Thyroid gland (tissue), 4 donors: ENCODE measurements around the gene LYPD6B.

ENCODE experiments used
- POLR2A ChIP-seq, 2 donors: fragments of 450-650 bp; IDR thresholded peaks; one replicate each; pipeline ENCODE4 v1.6.1; 2017; ENCODE audit warnings: antibody characterized with exemption in 2 of 2, mild to moderate bottlenecking in 2 of 2, moderate library complexity in 1 of 2
- TF ChIP-seq, protein P1 (sequence below), 6 experiments: fragments of 200-600 bp in 3 of 6; fragments of 450-650 bp in 3 of 6; sonication (generic) in 3 of 6; IDR thresholded peaks; one replicate each; pipeline ENCODE4 v1.5.1; 2016 to 2019; ENCODE audit warnings: antibody characterized with exemption in 6 of 6, mild to moderate bottlenecking in 2 of 6, inconsistent platforms in 1 of 6, moderate library complexity in 1 of 6

DNA sequence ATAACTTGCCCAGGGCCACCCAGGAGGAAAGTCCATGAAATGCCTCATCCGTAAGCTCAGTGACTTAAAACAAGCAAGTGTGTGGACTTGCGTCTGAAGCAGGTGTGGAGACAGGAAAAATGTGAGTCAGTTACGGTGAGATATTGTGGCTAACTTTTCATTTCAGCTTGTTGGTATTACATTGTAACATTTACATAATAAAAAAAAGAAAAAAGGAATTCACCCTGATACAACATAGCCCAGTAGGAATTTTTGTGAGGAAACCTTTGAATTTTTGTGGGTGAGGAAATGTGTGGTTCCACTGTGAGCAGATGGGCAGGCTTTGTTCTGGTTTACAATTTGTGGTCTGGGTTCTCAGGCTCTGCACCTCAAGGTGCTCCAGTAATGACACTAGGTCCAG lies 33.7 kb upstream of the LYPD6B start:
- no peak for TF ChIP-seq POLR2A (IDR thresholded peaks at IDR 0.05)
- TF ChIP-seq, protein P1, sequence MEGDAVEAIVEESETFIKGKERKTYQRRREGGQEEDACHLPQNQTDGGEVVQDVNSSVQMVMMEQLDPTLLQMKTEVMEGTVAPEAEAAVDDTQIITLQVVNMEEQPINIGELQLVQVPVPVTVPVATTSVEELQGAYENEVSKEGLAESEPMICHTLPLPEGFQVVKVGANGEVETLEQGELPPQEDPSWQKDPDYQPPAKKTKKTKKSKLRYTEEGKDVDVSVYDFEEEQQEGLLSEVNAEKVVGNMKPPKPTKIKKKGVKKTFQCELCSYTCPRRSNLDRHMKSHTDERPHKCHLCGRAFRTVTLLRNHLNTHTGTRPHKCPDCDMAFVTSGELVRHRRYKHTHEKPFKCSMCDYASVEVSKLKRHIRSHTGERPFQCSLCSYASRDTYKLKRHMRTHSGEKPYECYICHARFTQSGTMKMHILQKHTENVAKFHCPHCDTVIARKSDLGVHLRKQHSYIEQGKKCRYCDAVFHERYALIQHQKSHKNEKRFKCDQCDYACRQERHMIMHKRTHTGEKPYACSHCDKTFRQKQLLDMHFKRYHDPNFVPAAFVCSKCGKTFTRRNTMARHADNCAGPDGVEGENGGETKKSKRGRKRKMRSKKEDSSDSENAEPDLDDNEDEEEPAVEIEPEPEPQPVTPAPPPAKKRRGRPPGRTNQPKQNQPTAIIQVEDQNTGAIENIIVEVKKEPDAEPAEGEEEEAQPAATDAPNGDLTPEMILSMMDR (IDR thresholded peaks at IDR 0.05), result no peak
